Epithelial cell of esophagus (primary cell): ENCODE data around the gene PTCD3.

Experiments
- DNase-seq: peaks from one replicate; pipeline ENCODE4 v3.0.0; 2010; ENCODE audit warnings: low read depth
- H3K4me3 ChIP-seq: 2 replicates; pipeline ENCODE4 v1.5.1; 2011; ENCODE audit warnings: mild to moderate bottlenecking, low read length, control low read depth
- CTCF ChIP-seq: IDR thresholded peaks from 2 replicates; pipeline ENCODE4 v1.5.1; 2011; ENCODE audit warnings: low read depth, mild to moderate bottlenecking, low read length, control low read depth, inconsistent platforms; ENCODE audit not compliant: insufficient read depth; ENCODE audit errors: missing control alignments

Gene PTCD3

GRCh38 chr2:86124683-86125082 is 18.6 kb downstream of the PTCD3 start:
- H3K4me3 ChIP-seq, result no peak overlapping the region
- TF ChIP-seq CTCF, result no peak
- no peak for DNase-seq

GRCh38 chr2:86134709-86135108 is 28.7 kb downstream of the PTCD3 start:
- no peak for DNase-seq
- no peak for TF ChIP-seq CTCF
- no peak overlapping the region for H3K4me3 ChIP-seq

GRCh38 chr2:86135653-86136052 is 29.6 kb downstream of the PTCD3 start:
- TF ChIP-seq CTCF, result no peak
- DNase-seq, result no peak
- H3K4me3 ChIP-seq, result no peak overlapping the region

GRCh38 chr2:86136141-86136540 is 30.1 kb downstream of the PTCD3 start:
- no peak for DNase-seq
- no peak for TF ChIP-seq CTCF
- no peak overlapping the region for H3K4me3 ChIP-seq

- no peak for DNase-seq
- no peak for TF ChIP-seq CTCF
- no peak overlapping the region for H3K4me3 ChIP-seq
Measured at GRCh38 chr2:86138736-86139625, 32.9 kb downstream of the PTCD3 start.

- H3K4me3 ChIP-seq, result no peak overlapping the region
- no peak for TF ChIP-seq CTCF
- no peak for DNase-seq
Measured at GRCh38 chr2:86139981-86140380, 33.9 kb downstream of the PTCD3 start.

- H3K4me3 ChIP-seq, result no peak overlapping the region
- no peak for DNase-seq
- no peak for TF ChIP-seq CTCF
Measured at GRCh38 chr2:86140969-86141392, 34.9 kb downstream of the PTCD3 start.
